Psoas muscle (tissue), 8 donors: Measurements from ENCODE around the gene ABCA12. TPM values are rescaled to one million over a fixed set of nuclear protein-coding genes. Genes with fewer than 3 reads are reported as not detected.

Experiments
- ATAC-seq, 4 donors: fragments of 200-7000 bp; cut with Tn5 transposase; one replicate each; pipeline ENCODE4 v1.9.1; 2020; ENCODE audit warnings: moderate library complexity in 3 of 4, mild to moderate bottlenecking in 2 of 4
- DNase-seq, 2 donors: peaks; one replicate each; pipeline ENCODE4 v3.0.0-alpha.2; 2020
- H3K27ac ChIP-seq: fragments of 200-600 bp; one replicate; pipeline ENCODE4 v1.8.0; 2022
- H3K27me3 ChIP-seq, 3 donors: fragments of 200-600 bp in 1 of 3; one replicate each; pipeline versions ENCODE4 v1.6.1 to v1.8.0; 2013 to 2022; ENCODE audit warnings: low read length in 2 of 3, mild to moderate bottlenecking in 2 of 3, moderate library complexity in 1 of 3; ENCODE audit not compliant: insufficient read depth in 3 of 3
- H3K36me3 ChIP-seq, 2 donors: fragments of 200-600 bp in 1 of 2; one replicate each; pipeline versions ENCODE4 v1.6.1 to v1.8.0; 2013 to 2022; ENCODE audit warnings: low read depth in 1 of 2, mild to moderate bottlenecking in 1 of 2, moderate library complexity in 1 of 2; ENCODE audit not compliant: insufficient read depth in 1 of 2
- H3K4me1 ChIP-seq: fragments of 200-600 bp; one replicate; pipeline ENCODE4 v1.8.0; 2022
- H3K4me3 ChIP-seq: fragments of 200-600 bp; one replicate; pipeline ENCODE4 v1.8.0; 2022; ENCODE audit warnings: mild to moderate bottlenecking
- H3K9me3 ChIP-seq: fragments of 200-600 bp; one replicate; pipeline ENCODE4 v1.8.0; 2022
- CTCF ChIP-seq: fragments of 200-600 bp; IDR thresholded peaks from one replicate; pipeline ENCODE4 v1.8.0; 2022; ENCODE audit warnings: antibody characterized with exemption
- WGBS, 3 donors: extraction: QIAGEN DNeasy Blood & Tissue Kit; methylation state at CpG; one replicate each; pipeline versions ENCODE4 v1.1.6 to v1.1.7; 2013; 5-methylcytosine and 5-hydroxymethylcytosine counted together
- intact Hi-C, 2 donors: fragments of 100-400 bp; cut with DNase I; formaldehyde crosslinking; loops; one replicate each; pipeline versions ENCODE4 v1.11.0 to v1.14.2; 2022
- polyA plus RNA-seq, 3 donors: library from polyadenylated mRNA; stranded (reverse); fragments of 200-250 nt; gene quantifications; one replicate each; pipeline ENCODE4 v1.2.3, GENCODE V29; 2013
- total RNA-seq, 4 donors: library from RNA; stranded (reverse); fragmentation: NEBNext Ultra II Directional in 2 of 4; extraction: Animal tissue kit (Norgen Biotek cat#: 25700) in 2 of 4; gene quantifications; one replicate each; pipeline versions ENCODE4 v1.2.1 to v1.2.4, GENCODE V29; 2021 to 2023
- donor health status: healthy with polysubstance abuse.
- donor health status: DM: no; HTN: no; CAD: no; lungs with moderate emphysema.
- donor health status: Bipolar disorder and iron deficiency.
- donor health status: healthy.
- donor health status: DM: yes; HTN: yes; CAD: no.
- donor health status: DM: no; HTN: no; CAD: no.
- donor health status: DM: no; HTN: no; CAD: no.
- donor health status: DM: yes; HTN: yes; CAD: no.

Gene ABCA12
- total and polyA plus RNA-seq, 7 donors = not detected

GRCh38 chr2:214904634-214905033 lies 233.8 kb downstream of the ABCA12 start:
- H3K9me3 ChIP-seq = no peaks in the 10 kb centered on the region
- H3K27ac ChIP-seq = no peak overlapping the region
- TF ChIP-seq CTCF = no peak
- DNase-seq (no peak), ATAC-seq (no peak)
- H3K27me3 ChIP-seq = no peaks in the 10 kb centered on the region
- intact Hi-C loops = no loop called here
- H3K4me3 ChIP-seq = no peak overlapping the region
- no peaks in the 10 kb centered on the region for H3K4me1 ChIP-seq
- H3K36me3 ChIP-seq = no peaks in the 10 kb centered on the region
- 68 to 69% (median 69%) methylated on average over 6 of the region's 6 CpGs for WGBS, 3 donors

DNA sequence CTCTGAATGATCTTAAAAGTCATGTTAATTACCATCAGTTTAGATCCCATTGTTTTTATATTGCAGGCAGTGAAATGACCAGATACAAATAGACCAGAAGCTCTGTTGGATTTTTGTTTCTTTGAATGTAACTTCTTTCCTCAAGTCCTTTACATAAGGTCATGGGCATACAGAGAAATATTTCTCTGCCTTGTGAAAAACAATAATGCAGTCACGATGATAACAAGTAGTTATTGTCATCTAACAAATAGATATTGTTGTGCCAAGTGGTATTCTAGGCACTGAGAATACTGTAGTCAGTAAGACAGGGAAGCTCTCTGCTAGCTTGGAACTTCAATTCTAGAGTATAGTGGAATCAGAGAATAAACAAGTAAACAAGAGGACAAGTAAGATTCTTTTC lies 234.2 kb downstream of the ABCA12 start:
- H3K36me3 ChIP-seq = no peaks in the 10 kb centered on the region
- no peaks in the 10 kb centered on the region for H3K27me3 ChIP-seq
- TF ChIP-seq CTCF = no peak
- no peak overlapping the region for H3K27ac ChIP-seq
- H3K4me1 ChIP-seq = no peaks in the 10 kb centered on the region
- WGBS, 3 donors = 62 to 79% (median 72%) methylated on average over 1 of the region's 1 CpG
- intact Hi-C loops = no loop called here
- no peak overlapping the region for H3K4me3 ChIP-seq
- ATAC-seq = no peak
- DNase-seq = no peak
- H3K9me3 ChIP-seq = no peaks in the 10 kb centered on the region

DNA sequence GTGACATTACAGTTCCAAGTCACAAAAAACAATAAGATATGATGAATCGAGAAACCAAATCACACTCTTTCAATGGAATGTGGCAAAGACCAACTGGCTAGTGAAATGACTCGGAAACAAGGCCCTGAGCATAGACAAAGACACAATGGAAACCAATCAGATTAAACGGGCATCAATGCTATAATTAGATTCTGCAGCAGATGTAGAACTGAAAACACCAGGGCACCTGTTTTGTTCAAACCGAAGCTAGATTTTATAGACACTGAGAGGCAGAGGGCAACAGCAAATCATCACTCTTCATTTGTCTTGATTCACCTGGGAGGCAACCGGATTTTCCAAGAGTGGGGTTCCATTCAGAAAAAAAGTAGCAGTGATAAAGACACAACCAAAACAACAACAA lies 236.1 kb downstream of the ABCA12 start:
- ATAC-seq (no peak), DNase-seq (no peak)
- Histone ChIP-seq H3K4me3 (no peak overlapping the region), H3K27ac (no peak overlapping the region), H3K36me3 (no peaks in the 10 kb centered on the region), H3K4me1 (no peaks in the 10 kb centered on the region), H3K27me3 (no peaks in the 10 kb centered on the region), H3K9me3 (no peaks in the 10 kb centered on the region)
- TF ChIP-seq CTCF = no peak
- intact Hi-C loops = no loop called here
- WGBS, 3 donors = 59 to 62% (median 61%) methylated on average over 5 of the region's 5 CpGs

DNA sequence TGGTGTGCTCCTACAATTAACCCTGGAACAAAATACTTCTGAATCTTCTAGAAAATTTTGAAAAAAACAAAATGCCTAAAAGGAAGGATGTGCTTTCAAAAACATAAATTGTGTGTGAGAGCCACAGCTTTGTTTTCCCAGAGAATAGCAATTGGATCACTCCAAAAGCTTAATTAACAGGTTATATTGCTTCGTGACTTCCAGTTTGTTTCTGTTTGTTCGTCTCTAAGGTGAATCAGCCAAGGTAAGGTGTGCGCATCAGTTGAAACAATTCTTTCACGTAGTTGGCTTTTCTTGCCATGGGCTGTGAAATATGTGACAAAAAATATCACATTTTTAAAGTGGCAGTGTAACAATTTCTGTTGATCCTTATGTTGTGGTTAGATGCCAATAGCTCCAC lies 238.7 kb downstream of the ABCA12 start:
- 71 to 74% (median 71%) methylated on average over 4 of the region's 4 CpGs for WGBS, 3 donors
- H3K27ac ChIP-seq = no peak overlapping the region
- no peak overlapping the region for H3K4me3 ChIP-seq
- no peaks in the 10 kb centered on the region for H3K9me3 ChIP-seq
- H3K27me3 ChIP-seq = no peaks in the 10 kb centered on the region
- no peak for DNase-seq
- intact Hi-C loops = no loop called here
- no peaks in the 10 kb centered on the region for H3K36me3 ChIP-seq
- no peaks in the 10 kb centered on the region for H3K4me1 ChIP-seq
- no peak for ATAC-seq
- no peak for TF ChIP-seq CTCF

DNA sequence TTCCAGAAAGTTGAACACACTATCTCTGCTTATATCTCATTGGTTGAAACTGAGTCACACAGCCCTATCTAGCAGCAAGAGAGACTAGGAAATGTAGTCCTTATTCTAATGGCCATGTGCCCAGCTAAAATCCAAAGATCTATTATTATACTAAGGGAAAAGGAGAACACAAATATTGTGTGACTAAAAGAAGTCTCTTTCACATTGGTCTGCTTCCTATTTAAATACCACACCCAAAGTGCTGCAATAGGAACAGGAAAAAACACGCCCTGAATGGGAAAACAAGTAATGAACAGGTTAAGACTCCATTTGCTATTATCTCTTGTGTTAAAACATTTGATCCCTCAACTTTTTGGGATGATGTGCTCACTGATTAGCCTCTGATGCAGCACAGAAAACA lies 242.2 kb downstream of the ABCA12 start:
- no peak for TF ChIP-seq CTCF
- intact Hi-C loops = no loop called here
- H3K27ac ChIP-seq = no peak overlapping the region
- no peaks in the 10 kb centered on the region for H3K9me3 ChIP-seq
- DNase-seq = no peak
- no peak for ATAC-seq
- H3K4me1 ChIP-seq = no peaks in the 10 kb centered on the region
- no peaks in the 10 kb centered on the region for H3K36me3 ChIP-seq
- H3K27me3 ChIP-seq = no peaks in the 10 kb centered on the region
- WGBS, 3 donors = 63 to 79% (median 79%) methylated on average over 1 of the region's 1 CpG
- no peak overlapping the region for H3K4me3 ChIP-seq
